HG03159 (cell line): ENCODE data around the gene PODXL2.
"Not testable (repeated sequence)": the region's sequence is repeated elsewhere in the genome, so short reads cannot be mapped to it uniquely, and the experiment has no call there.

Experiments used
- ATAC-seq: cut with Tn5 transposase; IDR thresholded peaks from one replicate; pipeline ENCODE4 v1.9.1; 2021; ENCODE audit warnings: mild to moderate bottlenecking, moderate library complexity; ENCODE audit not compliant: unreplicated experiment

The PODXL2 gene

GRCh38 chr3:127674101-127674721 is 45.2 kb downstream of the PODXL2 start:
- ATAC-seq: no peak

DNA sequence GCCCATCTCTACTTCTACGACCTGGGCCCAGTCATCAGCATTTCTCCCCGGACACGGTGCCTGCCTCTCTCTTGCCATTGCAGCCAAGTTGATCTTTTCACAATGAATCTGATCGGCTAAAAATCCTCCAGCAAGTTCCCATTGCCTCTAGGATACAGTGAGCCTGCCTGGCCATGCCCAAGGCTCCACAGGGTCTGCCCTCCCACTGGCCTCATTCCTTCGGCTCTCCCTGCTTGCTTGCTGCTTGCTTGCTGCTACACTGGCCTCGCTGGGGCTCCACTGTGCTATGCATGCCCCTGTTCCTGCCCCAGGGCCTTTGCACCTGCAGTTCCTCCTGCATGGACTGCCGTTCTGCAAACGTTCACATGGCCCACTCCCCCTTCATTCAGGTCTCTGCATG is 45.8 kb downstream of the PODXL2 start:
- no peak for ATAC-seq

GRCh38 chr3:127675651-127676391 is 46.8 kb downstream of the PODXL2 start:
- no peak for ATAC-seq

- ATAC-seq: no peak
Observed at GRCh38 chr3:127676456-127676855, 47.5 kb downstream of the PODXL2 start.

- no peak for ATAC-seq
Observed at GRCh38 chr3:127676921-127677351, 48.0 kb downstream of the PODXL2 start.

- ATAC-seq: no peak
Observed at GRCh38 chr3:127677541-127678314, 48.7 kb downstream of the PODXL2 start.

DNA sequence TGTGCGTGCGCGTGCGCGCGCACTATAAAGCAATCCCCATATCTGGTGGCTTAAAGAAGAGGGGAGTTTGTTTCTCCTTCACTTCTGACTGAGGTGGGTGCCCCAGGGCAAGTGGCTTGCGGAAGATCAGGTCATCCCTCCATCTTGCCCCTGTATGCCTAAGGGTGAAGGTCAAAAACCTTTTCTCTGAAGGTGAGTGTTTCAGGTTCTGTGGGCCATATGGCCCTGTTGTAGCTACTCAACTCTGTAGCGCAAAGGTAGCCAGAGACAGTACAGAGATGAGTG is 49.3 kb downstream of the PODXL2 start:
- no peak for ATAC-seq

- ATAC-seq: no peak
Observed at GRCh38 chr3:127678611-127679533, 49.9 kb downstream of the PODXL2 start.

GRCh38 chr3:127679534-127680145 is 50.7 kb downstream of the PODXL2 start:
- no peak for ATAC-seq

DNA sequence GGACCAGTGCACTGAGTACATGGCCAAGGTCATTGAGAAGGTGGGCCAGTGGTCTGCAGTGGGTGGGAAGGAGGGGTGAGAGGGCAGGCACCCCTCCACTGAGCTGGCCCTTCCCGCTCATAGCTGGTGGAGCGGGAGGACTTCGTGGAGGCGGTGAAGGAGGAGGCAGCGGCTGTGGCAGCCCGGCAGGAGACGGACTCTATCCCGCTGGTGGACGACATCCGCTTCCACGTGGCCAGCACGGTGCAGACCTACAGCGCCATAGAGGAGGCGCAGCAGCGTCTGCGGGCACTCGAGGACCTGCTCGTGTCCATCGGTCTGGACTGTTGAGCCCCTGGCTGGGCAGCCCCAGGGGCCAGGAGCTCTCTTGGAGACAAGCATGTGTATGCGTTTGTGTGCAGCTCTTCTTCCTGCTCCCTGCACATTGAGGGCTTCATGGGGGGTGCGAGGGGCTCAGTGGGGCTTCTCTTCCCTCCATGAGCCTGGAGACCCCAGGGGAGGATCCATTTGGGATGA is 51.2 kb downstream of the PODXL2 start:
- ATAC-seq: no peak

- no peak for ATAC-seq
Observed at GRCh38 chr3:127680798-127681221, 51.8 kb downstream of the PODXL2 start.

- ATAC-seq: not testable (repeated sequence)
Observed at GRCh38 chr3:127682175-127682554, 53.2 kb downstream of the PODXL2 start.

DNA sequence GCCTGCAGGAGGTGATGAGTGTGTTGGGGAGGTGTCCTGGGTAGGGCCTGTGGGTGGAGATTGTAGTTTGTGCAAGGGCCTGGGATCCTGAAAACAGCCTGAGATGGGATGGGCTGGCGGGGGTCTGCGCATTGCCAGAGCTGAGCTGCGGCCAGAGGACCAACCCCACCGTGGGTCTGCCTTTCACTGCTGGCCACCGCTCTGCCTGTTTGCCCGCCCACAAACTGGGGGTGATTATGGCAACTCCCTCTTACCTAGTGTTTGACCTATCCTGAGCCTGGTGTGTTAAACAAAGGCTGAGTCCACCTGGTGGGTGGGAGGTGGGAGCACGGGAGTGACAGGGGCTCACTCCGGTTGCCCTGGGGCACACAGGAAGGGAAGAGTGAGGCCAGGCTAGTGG is 53.6 kb downstream of the PODXL2 start:
- ATAC-seq: no peak

- ATAC-seq: no peak
Observed at GRCh38 chr3:127684871-127685707, 56.1 kb downstream of the PODXL2 start.

GRCh38 chr3:127685708-127686511 is 56.9 kb downstream of the PODXL2 start:
- ATAC-seq: no peak

DNA sequence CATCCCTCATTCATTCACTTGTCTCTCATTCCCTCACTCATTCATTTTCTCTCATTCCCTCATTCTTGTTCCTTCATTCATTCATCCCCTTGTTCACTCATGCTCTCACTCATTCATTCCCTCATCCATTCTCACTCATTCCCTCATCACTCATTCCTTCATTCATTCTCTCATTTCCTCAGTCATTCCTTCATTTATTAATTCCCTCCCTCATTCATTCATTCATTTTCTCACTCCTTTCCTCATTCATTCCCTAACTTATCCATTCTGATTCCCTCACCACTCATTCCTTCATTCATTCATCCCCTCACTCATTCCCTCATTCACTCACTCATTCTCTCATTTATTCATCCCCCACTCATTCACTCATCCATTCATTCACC is 57.5 kb downstream of the PODXL2 start:
- no peak for ATAC-seq

- ATAC-seq: no peak
Observed at GRCh38 chr3:127687228-127687737, 58.3 kb downstream of the PODXL2 start.

DNA sequence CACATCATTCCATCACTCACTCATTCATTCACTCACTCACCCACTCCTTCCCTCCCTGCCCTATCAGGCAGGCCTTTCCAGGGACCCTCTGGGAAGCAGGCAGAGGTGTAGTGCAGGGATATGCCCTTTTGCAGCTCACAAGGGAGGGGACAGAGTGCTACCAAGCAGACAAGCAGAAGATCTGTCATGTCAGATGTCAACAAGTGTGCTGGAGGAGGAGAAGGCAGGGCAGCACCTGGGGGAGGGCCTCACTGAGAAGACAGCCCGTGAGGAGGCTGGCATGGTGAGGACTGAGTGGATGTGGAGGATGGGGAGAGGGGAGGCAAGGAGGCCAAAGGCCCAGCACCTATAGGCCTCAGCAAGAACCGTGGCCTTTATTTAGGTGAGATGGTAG is 59.0 kb downstream of the PODXL2 start:
- ATAC-seq: no peak
